ENCODE measurements around the gene BCL3. TPM values are rescaled to one million over a fixed set of nuclear protein-coding genes. Genes with fewer than 3 reads are reported as not detected.

The BCL3 gene
- total and polyA plus RNA-seq, 2 of the 13 experiments (the other 11 are each of a cell fraction or from before 2014, with no cell fraction given) = 2.3 to 4.0 TPM

DNA sequence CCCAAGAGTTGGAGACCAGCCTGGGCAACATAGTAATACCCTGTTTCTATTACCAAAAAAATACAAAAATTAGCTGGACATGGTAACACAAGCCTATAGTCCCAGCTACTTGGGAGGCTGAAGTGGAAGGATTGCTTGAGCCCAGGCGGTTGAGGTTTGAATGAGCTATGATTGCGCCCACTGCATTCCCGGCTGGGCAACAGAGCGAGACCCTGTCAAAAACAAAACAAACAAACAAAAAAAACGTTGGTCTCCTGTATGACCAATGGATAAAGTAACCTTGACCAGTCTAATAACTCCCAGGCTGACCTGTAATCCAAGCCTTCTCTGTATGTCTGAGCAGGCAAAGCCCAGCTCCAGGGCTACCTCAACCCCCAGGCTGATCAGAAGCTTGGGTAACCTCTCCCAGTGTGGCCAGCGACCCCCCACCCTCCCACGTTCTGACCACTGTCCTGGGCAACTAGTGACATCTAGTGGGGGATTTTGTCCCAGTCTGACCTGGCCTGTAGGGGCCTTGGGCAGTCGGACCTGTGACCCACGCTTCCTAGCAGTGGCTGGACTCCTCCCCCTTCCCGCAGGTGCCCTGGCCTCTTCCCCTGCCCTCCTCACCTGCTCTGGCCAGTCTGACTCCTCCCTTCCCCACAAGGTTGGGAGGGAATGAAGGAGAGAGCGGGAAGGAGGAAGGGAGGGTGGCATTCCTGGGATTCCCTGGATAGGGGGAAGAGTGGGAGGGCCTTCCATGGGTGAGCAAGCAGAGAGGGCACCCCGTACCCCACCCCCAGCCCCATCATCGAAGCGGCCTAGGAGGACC lies 59.3 kb downstream of the BCL3 start (continued):
- TF ChIP-seq BHLHE40 (IDR thresholded peaks at IDR 0.05; ENCODE audit: low read length) (peak; percentile 68), ZNF274 (CRISPR knock-in tag; IDR thresholded peaks at IDR 0.05) (no peak), ZNF414 (CRISPR knock-in tag; IDR thresholded peaks at IDR 0.05) (no peak; the same call in 1 of the 2 replicates), ZNF792 (CRISPR knock-in tag; IDR thresholded peaks at IDR 0.05) (no peak), ZNF383 (CRISPR knock-in tag; IDR thresholded peaks at IDR 0.05; ENCODE audit: borderline replicate concordance) (no peak), ZNF646 (CRISPR knock-in tag; IDR thresholded peaks at IDR 0.05) (no peak), CBX5 (CRISPR knock-in tag; IDR thresholded peaks at IDR 0.05; ENCODE audit: borderline replicate concordance) (no peak), MNT (IDR thresholded peaks at IDR 0.05) (no peak), NFKB2 (CRISPR knock-in tag; IDR thresholded peaks at IDR 0.05; ENCODE audit: borderline replicate concordance) (no peak), ZEB1 (IDR thresholded peaks at IDR 0.05; ENCODE audit: insufficient replicate concordance, low read depth) (peak; percentile 97), ZNF563 (CRISPR knock-in tag; IDR thresholded peaks at IDR 0.05) (no peak)
- TF ChIP-seq, protein P1, sequence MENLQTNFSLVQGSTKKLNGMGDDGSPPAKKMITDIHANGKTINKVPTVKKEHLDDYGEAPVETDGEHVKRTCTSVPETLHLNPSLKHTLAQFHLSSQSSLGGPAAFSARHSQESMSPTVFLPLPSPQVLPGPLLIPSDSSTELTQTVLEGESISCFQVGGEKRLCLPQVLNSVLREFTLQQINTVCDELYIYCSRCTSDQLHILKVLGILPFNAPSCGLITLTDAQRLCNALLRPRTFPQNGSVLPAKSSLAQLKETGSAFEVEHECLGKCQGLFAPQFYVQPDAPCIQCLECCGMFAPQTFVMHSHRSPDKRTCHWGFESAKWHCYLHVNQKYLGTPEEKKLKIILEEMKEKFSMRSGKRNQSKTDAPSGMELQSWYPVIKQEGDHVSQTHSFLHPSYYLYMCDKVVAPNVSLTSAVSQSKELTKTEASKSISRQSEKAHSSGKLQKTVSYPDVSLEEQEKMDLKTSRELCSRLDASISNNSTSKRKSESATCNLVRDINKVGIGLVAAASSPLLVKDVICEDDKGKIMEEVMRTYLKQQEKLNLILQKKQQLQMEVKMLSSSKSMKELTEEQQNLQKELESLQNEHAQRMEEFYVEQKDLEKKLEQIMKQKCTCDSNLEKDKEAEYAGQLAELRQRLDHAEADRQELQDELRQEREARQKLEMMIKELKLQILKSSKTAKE (CRISPR knock-in tag; IDR thresholded peaks at IDR 0.05; ENCODE audit: borderline replicate concordance) = peak; percentile 59
- TF ChIP-seq, protein P2, sequence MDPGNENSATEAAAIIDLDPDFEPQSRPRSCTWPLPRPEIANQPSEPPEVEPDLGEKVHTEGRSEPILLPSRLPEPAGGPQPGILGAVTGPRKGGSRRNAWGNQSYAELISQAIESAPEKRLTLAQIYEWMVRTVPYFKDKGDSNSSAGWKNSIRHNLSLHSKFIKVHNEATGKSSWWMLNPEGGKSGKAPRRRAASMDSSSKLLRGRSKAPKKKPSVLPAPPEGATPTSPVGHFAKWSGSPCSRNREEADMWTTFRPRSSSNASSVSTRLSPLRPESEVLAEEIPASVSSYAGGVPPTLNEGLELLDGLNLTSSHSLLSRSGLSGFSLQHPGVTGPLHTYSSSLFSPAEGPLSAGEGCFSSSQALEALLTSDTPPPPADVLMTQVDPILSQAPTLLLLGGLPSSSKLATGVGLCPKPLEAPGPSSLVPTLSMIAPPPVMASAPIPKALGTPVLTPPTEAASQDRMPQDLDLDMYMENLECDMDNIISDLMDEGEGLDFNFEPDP (CRISPR knock-in tag; conservative IDR thresholded peaks at IDR 0.05) = no peak
